Neural progenitor cell (in vitro differentiated cells): ENCODE data around the gene ELP5. TPM values are rescaled to one million over a fixed set of nuclear protein-coding genes. Genes with fewer than 3 reads are reported as not detected.
A peak's percentile ranks its signal among the peaks of the same experiment; 100 is the strongest.

Experiments used
- DNase-seq: peaks from one replicate; pipeline ENCODE4 v3.0.0-alpha.2; 2016; ENCODE audit warnings: low spot score
- H2AFZ ChIP-seq: fragments of 200-600 bp; sonication (generic); replicated peaks from 2 replicates; pipeline ENCODE4 v1.6.1; 2016; ENCODE audit warnings: antibody characterized with exemption
- H3F3A ChIP-seq: fragments of 200-600 bp; sonication (generic); 2 replicates; pipeline ENCODE4 v1.6.1; 2016; ENCODE audit warnings: antibody characterized with exemption, low read depth
- H3K27ac ChIP-seq: fragments of 200-600 bp; sonication (generic); 2 replicates; pipeline ENCODE4 v1.5.1; 2016; ENCODE audit warnings: mild to moderate bottlenecking
- H3K27me3 ChIP-seq: fragments of 200-600 bp; sonication (generic); 2 replicates; pipeline ENCODE4 v1.6.1; 2016; ENCODE audit warnings: mild to moderate bottlenecking, moderate library complexity
- H3K36me3 ChIP-seq: fragments of 200-600 bp; sonication (generic); 2 replicates; pipeline ENCODE4 v1.5.1; 2016
- H3K4me1 ChIP-seq: fragments of 200-600 bp; sonication (generic); 2 replicates; pipeline ENCODE4 v1.6.1; 2016; ENCODE audit warnings: mixed run types
- H3K4me2 ChIP-seq: fragments of 200-600 bp; sonication (generic); 2 replicates; pipeline ENCODE4 v1.6.1; 2016
- H3K4me3 ChIP-seq: fragments of 200-600 bp; sonication (generic); 2 replicates; pipeline ENCODE4 v1.5.1; 2016
- H3K79me2 ChIP-seq: fragments of 200-600 bp; sonication (generic); 2 replicates; pipeline ENCODE4 v1.6.1; 2016; ENCODE audit warnings: low read depth
- H3K9ac ChIP-seq: fragments of 200-600 bp; sonication (generic); 2 replicates; pipeline ENCODE4 v1.6.1; 2016
- H3K9me3 ChIP-seq: fragments of 200-600 bp; sonication (generic); 2 replicates; pipeline ENCODE4 v1.5.1; 2016; ENCODE audit warnings: low read depth
- H4K20me1 ChIP-seq: fragments of 200-600 bp; sonication (generic); 2 replicates; pipeline ENCODE4 v1.6.1; 2016; ENCODE audit warnings: low read depth
- H3K27ac Mint-ChIP-seq: 3 replicates; pipeline ENCODE4 v1.8.0; 2021; ENCODE audit warnings: mixed read lengths
- H3K27me3 Mint-ChIP-seq: 2 replicates; pipeline ENCODE4 v1.8.0; 2022; ENCODE audit warnings: low read depth, mild to moderate bottlenecking, inconsistent platforms, moderate library complexity, mixed read lengths; ENCODE audit not compliant: insufficient read depth
- H3K36me3 Mint-ChIP-seq: 3 replicates; pipeline ENCODE4 v1.8.0; 2021; ENCODE audit warnings: mixed read lengths
- H3K4me1 Mint-ChIP-seq: 3 replicates; pipeline ENCODE4 v1.8.0; 2021; ENCODE audit warnings: mixed read lengths
- H3K4me3 Mint-ChIP-seq: 3 replicates; pipeline ENCODE4 v1.8.0; 2021; ENCODE audit warnings: mild to moderate bottlenecking, moderate library complexity, mixed read lengths
- H3K9me3 Mint-ChIP-seq: 3 replicates; pipeline ENCODE4 v1.8.0; 2020; ENCODE audit warnings: mixed read lengths
- CTCF ChIP-seq: fragments of 200-600 bp; sonication (generic); IDR thresholded peaks from 2 replicates; pipeline ENCODE4 v1.5.1; 2017; ENCODE audit warnings: antibody characterized with exemption, mild to moderate bottlenecking
- EZH2 ChIP-seq: fragments of 200-600 bp; sonication (generic); IDR thresholded peaks from 2 replicates; pipeline ENCODE4 v1.6.1; 2017; ENCODE audit warnings: antibody characterized with exemption, mild to moderate bottlenecking, moderate library complexity
- EZH2phosphoT487 ChIP-seq: fragments of 200-600 bp; sonication (generic); IDR thresholded peaks from 2 replicates; pipeline ENCODE4 v1.6.1; 2017; ENCODE audit warnings: antibody characterized with exemption
- microRNA counts: library from miRNA; unstranded; fragments of <30 nt; microRNA quantifications from one replicate; lab custom pipeline; 2016
- microRNA-seq: library from miRNA; unstranded; fragments of <30 nt; microRNA quantifications from one replicate; pipeline ENCODE4, GENCODE V29; 2016
- small RNA-seq: library from RNA; depleted of rRNA; stranded (forward); fragments of <200 nt; gene quantifications from one replicate; pipeline ENCODE3, GENCODE V24; 2015
- total RNA-seq: library from RNA; depleted of rRNA; stranded (reverse); fragments of >200 nt; gene quantifications from 2 replicates; pipeline ENCODE4 v1.2.3, GENCODE V29; 2015; ENCODE audit warnings: low replicate concordance

Gene ELP5
- total RNA-seq, 1 donor from 2014 or later: 17.5 TPM

GRCh38 chr17:7308625-7309433 is 56.8 kb downstream of the ELP5 start:
- Histone ChIP-seq H3K9ac (peak overlapping the region; percentile 64), H2AFZ (no peak overlapping the region), H3K4me2 (peak overlapping the region; percentile 93), H3K9me3 (no peaks in the 10 kb centered on the region), H3K79me2 (peaks cover 52% of the 10 kb centered on the region), H3K36me3 (peaks cover 4% of the 10 kb centered on the region), H3K4me1 (peaks cover 6% of the 10 kb centered on the region), H3K4me3 (peak overlapping the region; percentile 83), H3F3A (peaks cover 72% of the 10 kb centered on the region), H3K27ac (peak overlapping the region; percentile 7), H4K20me1 (peaks cover 54% of the 10 kb centered on the region), H3K27me3 (no peaks in the 10 kb centered on the region)
- TF ChIP-seq EZH2 (no peak), EZH2phosphoT487 (no peak), CTCF (no peak)
- Mint-ChIP-seq H3K27me3 (peaks cover 11% of the 10 kb centered on the region), H3K4me1 (peaks cover 39% of the 10 kb centered on the region), H3K9me3 (peaks cover 2% of the 10 kb centered on the region), H3K4me3 (peak overlapping the region; percentile 93), H3K27ac (peak overlapping the region; percentile 43), H3K36me3 (peaks cover 28% of the 10 kb centered on the region)
- peak; percentile 77 for DNase-seq

MicroRNAs encoded within 50 kb of the gene (microRNA counts, 767-probe panel; counts per million panel counts)
- microRNA hsa-miR-324-3p (lab: Ali Mortazavi, UCI) (460 counts per million, percentile 90 among the panel's probes with 10 or more counts), microRNA hsa-miR-324-5p (lab: Ali Mortazavi, UCI) (460 counts per million, percentile 90 among the panel's probes with 10 or more counts)

Small RNA genes lying within 50 kb of the gene (microRNA-seq; reads per million reads assigned to microRNA genes)
- 249 reads per million, percentile 84 among the genes with 10 or more reads in this experiment for gene MIR324

Small RNA genes lying within 50 kb of the gene (small RNA-seq; reads per million reads assigned to genes)
- gene MIR324: 0.18 reads per million
- not detected for gene RF00019

Other genes starting within 250 kb of the ELP5 start
- 104 and 137 TPM in 2 replicates for gene RNASEK, start 239.6 kb upstream of the ELP5 start, total RNA-seq
- 3.8 and 5.3 TPM in 2 replicates for gene BCL6B, start 229.2 kb upstream of the ELP5 start, total RNA-seq
- 1.4 TPM in 1 of 2 replicates, not detected in the other for gene SLC16A13, start 216.2 kb upstream of the ELP5 start, total RNA-seq
- gene SLC16A11, start 208.1 kb upstream of the ELP5 start, total RNA-seq: not detected in 2 replicates
- gene CLEC10A, start 172.0 kb upstream of the ELP5 start, total RNA-seq: not detected in 2 replicates
- gene ASGR2, start 137.4 kb upstream of the ELP5 start, total RNA-seq: not detected in 2 replicates
- 3.1 and 4.4 TPM in 2 replicates for gene ASGR1, start 72.8 kb upstream of the ELP5 start, total RNA-seq
- gene DLG4, start 32.4 kb upstream of the ELP5 start, total RNA-seq: 23.5 and 50.5 TPM in 2 replicates
- gene ACADVL, start 32.3 kb upstream of the ELP5 start, total RNA-seq: 86.7 and 194 TPM in 2 replicates
- gene DVL2, start 17.7 kb upstream of the ELP5 start, total RNA-seq: 43.9 and 113 TPM in 2 replicates
- gene PHF23, start 12.8 kb upstream of the ELP5 start, total RNA-seq: 31.6 and 59.1 TPM in 2 replicates
- 225 and 276 TPM in 2 replicates for gene GABARAP, start 9.8 kb upstream of the ELP5 start, total RNA-seq
- 46.5 and 55.3 TPM in 2 replicates for gene CTDNEP1, start 481 bp upstream of the ELP5 start, total RNA-seq
- gene CLDN7, start 10.3 kb downstream of the ELP5 start, total RNA-seq: 0.32 and 1.3 TPM in 2 replicates
- gene SLC2A4, start 29.5 kb downstream of the ELP5 start, total RNA-seq: 1.7 and 7.3 TPM in 2 replicates
- gene YBX2, start 42.4 kb downstream of the ELP5 start, total RNA-seq: 2.7 and 9.1 TPM in 2 replicates
- gene EIF5A, start 55.4 kb downstream of the ELP5 start, total RNA-seq: 251 and 370 TPM in 2 replicates
- gene GPS2, start 63.1 kb downstream of the ELP5 start, total RNA-seq: 20.5 and 41.8 TPM in 2 replicates
- gene NEURL4, start 77.1 kb downstream of the ELP5 start, total RNA-seq: 5.1 and 26.3 TPM in 2 replicates
- gene ACAP1, start 84.3 kb downstream of the ELP5 start, total RNA-seq: 0.65 and 2.7 TPM in 2 replicates
- 2.7 and 8.2 TPM in 2 replicates for gene KCTD11, start 99.9 kb downstream of the ELP5 start, total RNA-seq
- gene TMEM95, start 102.9 kb downstream of the ELP5 start, total RNA-seq: not detected in 2 replicates
- 1.8 and 4.0 TPM in 2 replicates for gene TNK1, start 128.9 kb downstream of the ELP5 start, total RNA-seq
- gene PLSCR3, start 142.3 kb downstream of the ELP5 start, total RNA-seq: 6.6 and 17.5 TPM in 2 replicates
- 72.0 and 152 TPM in 2 replicates for gene TMEM256, start 151.9 kb downstream of the ELP5 start, total RNA-seq
- 13.9 and 36.5 TPM in 2 replicates for gene NLGN2, start 155.6 kb downstream of the ELP5 start, total RNA-seq
- gene SPEM1, start 168.1 kb downstream of the ELP5 start, total RNA-seq: not detected in 2 replicates
- not detected in 2 replicates for gene SPEM2, start 173.4 kb downstream of the ELP5 start, total RNA-seq
- not detected in 2 replicates for gene SPEM3, start 176.6 kb downstream of the ELP5 start, total RNA-seq
- 1.0 and 1.6 TPM in 2 replicates for gene TMEM102, start 183.2 kb downstream of the ELP5 start, total RNA-seq
- 7.6 and 14.9 TPM in 2 replicates for gene FGF11, start 187.3 kb downstream of the ELP5 start, total RNA-seq
- 7.4 and 7.5 TPM in 2 replicates for gene CHRNB1, start 192.8 kb downstream of the ELP5 start, total RNA-seq
- 5.4 and 15.5 TPM in 2 replicates for gene ZBTB4, start 227.4 kb downstream of the ELP5 start, total RNA-seq
- not detected in 2 replicates for gene SLC35G6, start 229.2 kb downstream of the ELP5 start, total RNA-seq
- 32.7 and 51.4 TPM in 2 replicates for gene POLR2A, start 232.2 kb downstream of the ELP5 start, total RNA-seq